OCI-LY3 (cell line): ENCODE measurements around the gene GRSF1.

Source experiments
- H2AFZ ChIP-seq: fragments of 200-600, 300-600 bp; shearing (Covaris generic); 2 replicates; pipeline ENCODE4 v1.6.0; 2014; ENCODE audit warnings: antibody characterized with exemption, low read depth, low read length
- H3K27ac ChIP-seq: fragments of 200-600, 300-600 bp; sonication (generic); 2 replicates; pipeline ENCODE4 v1.5.1; 2014; ENCODE audit warnings: mild to moderate bottlenecking, low read length, moderate library complexity, mixed read lengths
- H3K27me3 ChIP-seq: fragments of 200-600, 300-600 bp; sonication (generic); 2 replicates; pipeline ENCODE4 v1.6.1; 2014; ENCODE audit warnings: low read depth, low read length, mixed read lengths
- H3K36me3 ChIP-seq: fragments of 200-600, 300-600 bp; sonication (generic); replicated peaks from 2 replicates; pipeline ENCODE3; 2014; ENCODE audit warnings: low read depth, low read length, mixed read lengths
- H3K4me1 ChIP-seq: fragments of 300-600, 200-600 bp; sonication (generic); 2 replicates; pipeline ENCODE4 v1.6.1; 2014; ENCODE audit warnings: low read length, mixed read lengths
- H3K4me2 ChIP-seq: fragments of 200-600, 300-600 bp; sonication (generic); 2 replicates; pipeline ENCODE4 v1.6.1; 2014; ENCODE audit warnings: low read length, mixed read lengths
- H3K4me3 ChIP-seq: fragments of 300-600, 200-600 bp; sonication (generic); 2 replicates; pipeline ENCODE4 v1.5.1; 2014; ENCODE audit warnings: antibody characterized with exemption, mild to moderate bottlenecking, low read length, moderate library complexity
- H3K79me2 ChIP-seq: fragments of 300-600, 200-600 bp; shearing (Covaris generic); 2 replicates; pipeline ENCODE4 v1.6.1; 2014; ENCODE audit warnings: mild to moderate bottlenecking, low read length, mixed read lengths
- H3K9ac ChIP-seq: fragments of 300-600, 200-600 bp; shearing (Covaris generic); 2 replicates; pipeline ENCODE4 v1.6.0; 2014; ENCODE audit warnings: mild to moderate bottlenecking, low read length, moderate library complexity
- H3K9me3 ChIP-seq: fragments of 200-600, 300-600 bp; shearing (Covaris generic); 2 replicates; pipeline ENCODE4 v1.6.1; 2014; ENCODE audit warnings: low read length, mixed read lengths; ENCODE audit not compliant: insufficient read depth
- H4K20me1 ChIP-seq: fragments of 200-600, 300-600 bp; sonication (generic); 2 replicates; pipeline ENCODE4 v1.6.1; 2016; ENCODE audit warnings: low read length, mixed read lengths; ENCODE audit not compliant: insufficient read depth
- CTCF ChIP-seq: fragments of 200-600, 300-600 bp; sonication (generic); IDR thresholded peaks from 2 replicates; pipeline ENCODE4 v1.5.1; 2014; ENCODE audit warnings: antibody characterized with exemption, low read length, low read depth
- EZH2phosphoT487 ChIP-seq: fragments of 200-600 bp; shearing (Covaris generic); IDR thresholded peaks from 2 replicates; pipeline ENCODE4 v1.6.1; 2018; ENCODE audit warnings: antibody characterized with exemption, mixed run types, low read depth

Gene GRSF1

DNA sequence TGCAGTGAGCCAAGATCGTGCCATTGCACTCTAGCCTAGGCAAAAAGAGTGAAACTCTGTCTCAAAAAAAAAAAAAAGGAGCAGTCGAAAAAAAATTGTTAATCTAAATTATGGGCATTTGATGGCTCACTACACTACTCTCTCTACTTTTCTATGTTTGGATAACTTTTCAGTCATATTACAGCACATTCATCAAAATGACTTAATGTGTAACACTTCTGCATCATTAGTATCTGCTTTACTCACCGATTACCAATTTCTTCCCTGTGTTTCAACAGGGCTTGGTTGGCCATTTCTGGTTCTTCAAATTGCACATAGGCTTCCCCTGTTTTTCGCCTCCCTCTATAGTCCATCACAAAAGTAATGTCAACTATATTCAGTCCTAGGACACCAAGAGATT is 8.4 kb downstream of the GRSF1 start:
- Histone ChIP-seq H4K20me1 (peaks cover 24% of the 10 kb centered on the region), H3K79me2 (peaks cover 50% of the 10 kb centered on the region), H2AFZ (no peak overlapping the region), H3K4me2 (no peak overlapping the region), H3K4me3 (no peak overlapping the region), H3K27me3 (no peaks in the 10 kb centered on the region), H3K27ac (no peak overlapping the region), H3K9ac (no peak overlapping the region), H3K9me3 (no peaks in the 10 kb centered on the region), H3K36me3 (peaks cover 53% of the 10 kb centered on the region), H3K4me1 (peaks cover 2% of the 10 kb centered on the region; the same call in 1 of the 2 replicates)
- TF ChIP-seq EZH2phosphoT487 (no peak), CTCF (no peak)

- H3K9ac ChIP-seq: no peak overlapping the region
- peaks cover 38% of the 10 kb centered on the region for H3K79me2 ChIP-seq
- H3K36me3 ChIP-seq: peaks cover 57% of the 10 kb centered on the region
- H3K27ac ChIP-seq: no peak overlapping the region
- peaks cover 15% of the 10 kb centered on the region for H4K20me1 ChIP-seq
- TF ChIP-seq CTCF (no peak), EZH2phosphoT487 (no peak)
- H2AFZ ChIP-seq: no peak overlapping the region
- no peaks in the 10 kb centered on the region for H3K9me3 ChIP-seq
- no peak overlapping the region for H3K4me2 ChIP-seq
- no peaks in the 10 kb centered on the region for H3K27me3 ChIP-seq
- H3K4me3 ChIP-seq: no peak overlapping the region
- H3K4me1 ChIP-seq: no peaks in the 10 kb centered on the region
These were observed 9.6 kb downstream of the GRSF1 start for GRCh38 chr4:70830054-70830453.

- no peaks in the 10 kb centered on the region for H3K27me3 ChIP-seq
- no peak overlapping the region for H3K4me2 ChIP-seq
- TF ChIP-seq CTCF (no peak), EZH2phosphoT487 (no peak)
- H3K4me1 ChIP-seq: no peaks in the 10 kb centered on the region
- H2AFZ ChIP-seq: no peak overlapping the region
- peaks cover 11% of the 10 kb centered on the region for H4K20me1 ChIP-seq
- no peak overlapping the region for H3K27ac ChIP-seq
- peaks cover 54% of the 10 kb centered on the region for H3K36me3 ChIP-seq
- H3K4me3 ChIP-seq: no peak overlapping the region
- peaks cover 32% of the 10 kb centered on the region for H3K79me2 ChIP-seq
- H3K9ac ChIP-seq: no peak overlapping the region
- no peaks in the 10 kb centered on the region for H3K9me3 ChIP-seq
These were observed 10.2 kb downstream of the GRSF1 start for GRCh38 chr4:70829492-70829891.

GRCh38 chr4:70829015-70829414 is 10.7 kb downstream of the GRSF1 start:
- Histone ChIP-seq H3K27me3 (no peaks in the 10 kb centered on the region), H3K9ac (no peak overlapping the region), H3K27ac (no peak overlapping the region), H4K20me1 (peaks cover 11% of the 10 kb centered on the region), H3K4me2 (no peak overlapping the region), H2AFZ (no peak overlapping the region), H3K4me3 (no peak overlapping the region), H3K4me1 (no peaks in the 10 kb centered on the region), H3K36me3 (peaks cover 58% of the 10 kb centered on the region), H3K79me2 (peaks cover 27% of the 10 kb centered on the region), H3K9me3 (no peaks in the 10 kb centered on the region)
- no peak for TF ChIP-seq EZH2phosphoT487
- no peak for TF ChIP-seq CTCF
